HL-60 (cell line): Measurements from ENCODE around the gene HOXB8.

Source experiments
- DNase-seq, 2 experiments: peaks; one replicate each; pipeline ENCODE4 v3.0.0-alpha.2; 2010 to 2020; ENCODE audit warnings: low read depth in 1 of 2, low spot score in 1 of 2
- H3K27ac ChIP-seq: fragments of 250-450 bp; sonication (Bioruptor Pico); replicated peaks from 2 replicates; pipeline ENCODE4 v1.5.1; 2020; ENCODE audit warnings: mild to moderate bottlenecking, moderate library complexity
- H3K27me3 ChIP-seq: fragments of 250-450 bp; sonication (Bioruptor Pico); 2 replicates; pipeline ENCODE4 v1.5.1; 2021; ENCODE audit warnings: mild to moderate bottlenecking, moderate library complexity; ENCODE audit not compliant: insufficient read depth, poor library complexity, severe bottlenecking
- H3K4me3 ChIP-seq: replicated peaks from 2 replicates; pipeline ENCODE4 v1.5.1; 2011; ENCODE audit warnings: mild to moderate bottlenecking, control low read depth, low read length; ENCODE audit not compliant: insufficient read depth
- CTCF ChIP-seq: IDR thresholded peaks from one replicate; pipeline ENCODE4 v1.5.1; 2011; ENCODE audit warnings: low read length, control low read depth, inconsistent platforms; ENCODE audit not compliant: insufficient read depth
- GABPA ChIP-seq: IDR thresholded peaks from 2 replicates; pipeline ENCODE4 v1.6.1; 2012; ENCODE audit warnings: low read depth
- POLR2AphosphoS5 ChIP-seq: IDR thresholded peaks from 2 replicates; pipeline ENCODE4 v1.6.1; 2012; ENCODE audit warnings: low read depth
- REST ChIP-seq: IDR thresholded peaks from 2 replicates; pipeline ENCODE4 v1.6.1; 2012; ENCODE audit warnings: low read depth; ENCODE audit not compliant: insufficient replicate concordance
- SPI1 ChIP-seq: IDR thresholded peaks from 2 replicates; pipeline ENCODE4 v1.6.1; 2012; ENCODE audit warnings: low read depth, mild to moderate bottlenecking, borderline replicate concordance

HOXB8 gene

GRCh38 chr17:48587276-48588073, 27.6 kb downstream of the HOXB8 start:
- H3K27me3 ChIP-seq = peaks cover 84% of the 10 kb centered on the region
- H3K4me3 ChIP-seq = no peak overlapping the region
- no peak for TF ChIP-seq SPI1
- no peak for TF ChIP-seq REST
- no peak for TF ChIP-seq CTCF
- no peak for TF ChIP-seq POLR2AphosphoS5
- no peak overlapping the region for H3K27ac ChIP-seq
- no peak for DNase-seq

- Histone ChIP-seq H3K27ac (no peak overlapping the region), H3K27me3 (peaks cover 83% of the 10 kb centered on the region), H3K4me3 (no peak overlapping the region)
- no peak for DNase-seq
- no peak for TF ChIP-seq CTCF
- no peak for TF ChIP-seq POLR2AphosphoS5
- no peak for TF ChIP-seq GABPA
- TF ChIP-seq REST = no peak
- TF ChIP-seq SPI1 = no peak
These were observed 28.5 kb downstream of the HOXB8 start for GRCh38 chr17:48586355-48587258.

- no peak overlapping the region for H3K4me3 ChIP-seq
- H3K27me3 ChIP-seq = peaks cover 92% of the 10 kb centered on the region
- no peak for TF ChIP-seq CTCF
- no peak for TF ChIP-seq GABPA
- TF ChIP-seq SPI1 = no peak
- TF ChIP-seq REST = no peak
- no peak for TF ChIP-seq POLR2AphosphoS5
- no peak overlapping the region for H3K27ac ChIP-seq
- no peak for DNase-seq
These were observed 30.8 kb downstream of the HOXB8 start for GRCh38 chr17:48584223-48584741.
